SK-N-SH (cell line): ENCODE results near the gene FHOD3. TPM values are rescaled to one million over a fixed set of nuclear protein-coding genes. Genes with fewer than 3 reads are reported as not detected.

Experiments used
- CTCF ChIA-PET: fragments of 300-600, 350-600 bp; formaldehyde crosslinking; extraction: SDS; loops from one replicate; lab custom pipeline; 2021; lab: Yijun Ruan, JAX
- POLR2A ChIA-PET: fragments of 350-600 bp; sonication (Branson Sonifier 250); formaldehyde crosslinking; extraction: SDS; loops from one replicate; lab custom pipeline; 2020; ENCODE audit warnings: antibody characterized with exemption, inconsistent platforms; lab: Yijun Ruan, JAX
- DNase-seq: peaks from one replicate; pipeline ENCODE4 v3.0.0; 2012
- H2AFZ ChIP-seq: fragments of 200-600 bp; sonication (generic); 2 replicates; pipeline ENCODE4 v1.8.1; 2016; ENCODE audit warnings: antibody characterized with exemption, mild to moderate bottlenecking, low read depth
- H3F3A ChIP-seq: fragments of 200-600 bp; sonication (generic); replicated peaks from 2 replicates; pipeline ENCODE3; 2016; ENCODE audit warnings: antibody characterized with exemption, mild to moderate bottlenecking; ENCODE audit not compliant: insufficient read depth
- H3K27ac ChIP-seq, 2 experiments: fragments of 200-500 bp in 1 of 2; fragments of 200-600 bp in 1 of 2; sonication (Bioruptor generic) in 1 of 2; sonication (generic), shearing (Covaris generic) in 1 of 2; 2 replicates each; pipeline versions ENCODE4 v1.5.1 to v1.6.1; 2014 to 2016; ENCODE audit warnings: low read depth in 2 of 2, inconsistent platforms in 1 of 2, low read length in 1 of 2, mild to moderate bottlenecking in 1 of 2, mixed read lengths in 1 of 2
- H3K27me3 ChIP-seq: fragments of 200-600 bp; sonication (generic), shearing (Covaris generic); 2 replicates; pipeline ENCODE4 v1.6.1; 2016; ENCODE audit warnings: mixed run types; ENCODE audit not compliant: insufficient read depth
- H3K36me3 ChIP-seq, 2 experiments: fragments of 200-500 bp in 1 of 2; fragments of 200-600 bp in 1 of 2; sonication (Bioruptor generic) in 1 of 2; sonication (generic) in 1 of 2; replicated peaks in 1 of 2; 2 replicates each; pipeline versions ENCODE3 to v1.5.1; 2014 to 2016; ENCODE audit warnings: low read length in 1 of 2, mild to moderate bottlenecking in 1 of 2; ENCODE audit not compliant: insufficient read depth in 2 of 2, control insufficient read depth in 1 of 2
- H3K4me1 ChIP-seq, 2 experiments: fragments of 200-500 bp in 1 of 2; fragments of 200-600 bp in 1 of 2; sonication (Bioruptor generic) in 1 of 2; sonication (generic), shearing (Covaris generic) in 1 of 2; 2 replicates each; pipeline versions ENCODE4 v1.5.1 to v1.6.1; 2014 to 2016; ENCODE audit warnings: low read depth in 1 of 2, low read length in 1 of 2, mixed run types in 1 of 2; ENCODE audit not compliant: insufficient read depth in 2 of 2, control insufficient read depth in 1 of 2
- H3K4me2 ChIP-seq: fragments of 200-600 bp; sonication (generic), shearing (Covaris generic); 2 replicates; pipeline ENCODE4 v1.6.1; 2017; ENCODE audit warnings: mixed run types
- H3K4me3 ChIP-seq, 2 experiments: fragments of 200-500 bp in 1 of 2; fragments of 200-600 bp in 1 of 2; sonication (Bioruptor generic) in 1 of 2; sonication (generic), shearing (Covaris generic) in 1 of 2; 2 replicates each; pipeline versions ENCODE4 v1.5.1 to v1.8.1; 2014 to 2016; ENCODE audit warnings: low read depth in 2 of 2, inconsistent platforms in 1 of 2, low read length in 1 of 2, mild to moderate bottlenecking in 1 of 2, mixed read lengths in 1 of 2, moderate library complexity in 1 of 2
- H3K79me2 ChIP-seq: fragments of 200-600 bp; sonication (generic); 2 replicates; pipeline ENCODE4 v1.8.1; 2017; ENCODE audit warnings: mild to moderate bottlenecking; ENCODE audit not compliant: insufficient read depth
- H3K9ac ChIP-seq: fragments of 200-600 bp; sonication (generic); 2 replicates; pipeline ENCODE4 v1.6.1; 2017; ENCODE audit warnings: mixed run types
- H3K9me2 ChIP-seq: fragments of 200-600 bp; sonication (generic); 2 replicates; pipeline ENCODE4 v1.6.1; 2017; ENCODE audit warnings: mixed run types
- H3K9me3 ChIP-seq: fragments of 200-600 bp; sonication (generic); 2 replicates; pipeline ENCODE4 v1.6.1; 2017; ENCODE audit warnings: mixed run types, mild to moderate bottlenecking, moderate library complexity
- H4K20me1 ChIP-seq: fragments of 200-600 bp; sonication (generic); 2 replicates; pipeline ENCODE4 v1.6.1; 2017; ENCODE audit warnings: mild to moderate bottlenecking, mixed run types; ENCODE audit not compliant: insufficient read depth
- CHD2 ChIP-seq: fragments of 150-350 bp; IDR thresholded peaks from 2 replicates; pipeline ENCODE4 v1.6.1; 2018; ENCODE audit warnings: low read length; ENCODE audit not compliant: partially characterized antibody
- ELF1 ChIP-seq: IDR thresholded peaks from 2 replicates; pipeline ENCODE4 v1.4.0; 2012
- FOXJ3 ChIP-seq: sonication (generic); formaldehyde crosslinking; IDR thresholded peaks from 2 replicates; pipeline ENCODE4 v1.5.1; 2020; ENCODE audit warnings: mild to moderate bottlenecking, missing genetic modification reagents
- FOXM1 ChIP-seq: IDR thresholded peaks from 2 replicates; pipeline ENCODE4 v1.4.0; 2012; ENCODE audit warnings: low read depth, mild to moderate bottlenecking
- IRF3 ChIP-seq: fragments of 150-350 bp; IDR thresholded peaks from 2 replicates; pipeline ENCODE4 v1.6.1; 2016; ENCODE audit warnings: mild to moderate bottlenecking, low read depth, low read length
- JUND ChIP-seq: IDR thresholded peaks from 2 replicates; pipeline ENCODE4 v1.4.0; 2012
- NRF1 ChIP-seq: IDR thresholded peaks from 2 replicates; pipeline ENCODE4 v1.6.1; 2012; ENCODE audit warnings: low read depth, mild to moderate bottlenecking, low read length
- RAD21 ChIP-seq: IDR thresholded peaks from 2 replicates; pipeline ENCODE4 v1.6.1; 2012; ENCODE audit warnings: mild to moderate bottlenecking, low read length
- REST ChIP-seq: IDR thresholded peaks from 2 replicates; pipeline ENCODE4 v1.6.1; 2012; ENCODE audit warnings: mild to moderate bottlenecking, low read depth, low read length, moderate library complexity
- RFX5 ChIP-seq: IDR thresholded peaks from 2 replicates; pipeline ENCODE4 v1.6.1; 2012; ENCODE audit warnings: mild to moderate bottlenecking, improper control_type of control experiment, low read length
- SIN3A ChIP-seq: IDR thresholded peaks from 2 replicates; pipeline ENCODE4 v1.6.1; 2012; ENCODE audit warnings: low read depth, mild to moderate bottlenecking, low read length, moderate library complexity, borderline replicate concordance
- TCF12 ChIP-seq: IDR thresholded peaks from 2 replicates; pipeline ENCODE4 v1.4.0; 2012
- TEAD4 ChIP-seq: IDR thresholded peaks from 2 replicates; pipeline ENCODE4 v1.4.0; 2012; ENCODE audit warnings: mild to moderate bottlenecking, borderline replicate concordance; ENCODE audit not compliant: insufficient read depth
- WGBS: methylation state at CpG from one replicate; pipeline ENCODE4 v1.1.6; 2017; ENCODE audit warnings: low lambda C conversion rate; 5-methylcytosine and 5-hydroxymethylcytosine counted together
- polyA plus RNA-seq, 3 experiments: library from polyadenylated mRNA; depleted of rRNA; stranded (reverse); fragments of >200 nt; gene quantifications; 2 replicates each; pipeline ENCODE4 v1.2.3, GENCODE V29; 2012
- TF ChIP-seq, protein P1 (sequence below): fragments of 150-350 bp; IDR thresholded peaks from 2 replicates; pipeline ENCODE4 v1.6.1; 2017; ENCODE audit warnings: antibody characterized with exemption, low read length, low read depth, borderline replicate concordance
- TF ChIP-seq, protein P2 (sequence below): IDR thresholded peaks from 2 replicates; pipeline ENCODE4; 2012

Gene FHOD3
- polyA plus RNA-seq, 1 of the 3 experiments (the other 2 are of a cell fraction), result 10.9 TPM

DNA sequence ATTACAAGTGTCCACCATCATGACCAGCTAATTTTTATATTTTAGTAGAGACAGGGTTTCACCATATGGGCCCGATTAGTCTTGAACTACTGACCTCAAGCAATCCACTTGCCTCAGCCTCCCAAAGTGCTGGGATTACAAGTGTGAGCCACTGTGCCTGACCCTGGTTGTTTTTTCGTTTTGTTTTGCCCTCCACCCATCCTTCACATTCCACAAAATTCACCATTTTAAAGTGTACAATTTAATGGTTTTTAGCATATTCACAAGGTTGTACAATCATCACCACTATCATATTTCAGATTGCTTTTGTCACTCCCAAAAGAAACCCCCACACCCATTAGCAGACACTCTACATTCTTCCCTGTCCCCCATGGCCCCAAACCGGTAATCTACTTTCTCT is 316.3 kb downstream of the FHOD3 start:
- no peak overlapping the region for H3K4me3 ChIP-seq
- H3K79me2 ChIP-seq, result no peaks in the 10 kb centered on the region
- POLR2A ChIA-PET, result no interaction called here
- H3K4me1 ChIP-seq, result peaks cover 0 to 7% of the 10 kb centered on the region in 2 experiments; a peak in 2 of 4 replicates
- 61% methylated on average over 3 of the region's 3 CpGs for WGBS
- no peaks in the 10 kb centered on the region for H3K9me3 ChIP-seq
- H3F3A ChIP-seq, result no peaks in the 10 kb centered on the region
- no peak overlapping the region for H3K9ac ChIP-seq
- H4K20me1 ChIP-seq, result no peaks in the 10 kb centered on the region
- H3K27me3 ChIP-seq, result no peaks in the 10 kb centered on the region
- TF ChIP-seq CHD2, result no peak
- TF ChIP-seq FOXJ3 (CRISPR knock-in tag), result no peak
- TF ChIP-seq TEAD4, result no peak
- TF ChIP-seq RAD21, result no peak
- no peak for TF ChIP-seq REST
- TF ChIP-seq NRF1, result no peak
- TF ChIP-seq TCF12, result no peak
- no peak for TF ChIP-seq ELF1
- no peak for TF ChIP-seq JUND
- TF ChIP-seq, protein P1, sequence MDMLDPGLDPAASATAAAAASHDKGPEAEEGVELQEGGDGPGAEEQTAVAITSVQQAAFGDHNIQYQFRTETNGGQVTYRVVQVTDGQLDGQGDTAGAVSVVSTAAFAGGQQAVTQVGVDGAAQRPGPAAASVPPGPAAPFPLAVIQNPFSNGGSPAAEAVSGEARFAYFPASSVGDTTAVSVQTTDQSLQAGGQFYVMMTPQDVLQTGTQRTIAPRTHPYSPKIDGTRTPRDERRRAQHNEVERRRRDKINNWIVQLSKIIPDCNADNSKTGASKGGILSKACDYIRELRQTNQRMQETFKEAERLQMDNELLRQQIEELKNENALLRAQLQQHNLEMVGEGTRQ, result no peak
- TF ChIP-seq FOXM1, result no peak
- TF ChIP-seq, protein P2, sequence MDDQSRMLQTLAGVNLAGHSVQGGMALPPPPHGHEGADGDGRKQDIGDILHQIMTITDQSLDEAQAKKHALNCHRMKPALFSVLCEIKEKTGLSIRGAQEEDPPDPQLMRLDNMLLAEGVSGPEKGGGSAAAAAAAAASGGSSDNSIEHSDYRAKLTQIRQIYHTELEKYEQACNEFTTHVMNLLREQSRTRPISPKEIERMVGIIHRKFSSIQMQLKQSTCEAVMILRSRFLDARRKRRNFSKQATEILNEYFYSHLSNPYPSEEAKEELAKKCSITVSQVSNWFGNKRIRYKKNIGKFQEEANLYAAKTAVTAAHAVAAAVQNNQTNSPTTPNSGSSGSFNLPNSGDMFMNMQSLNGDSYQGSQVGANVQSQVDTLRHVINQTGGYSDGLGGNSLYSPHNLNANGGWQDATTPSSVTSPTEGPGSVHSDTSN, result no peak
- no peak for TF ChIP-seq IRF3
- TF ChIP-seq RFX5, result no peak
- no peak for TF ChIP-seq SIN3A
- no peaks in the 10 kb centered on the region for H3K9me2 ChIP-seq
- H3K4me2 ChIP-seq, result no peak overlapping the region
- no peak overlapping the region for H2AFZ ChIP-seq
- H3K27ac ChIP-seq, result no peak overlapping the region
- DNase-seq, result no peak
- CTCF ChIA-PET, result no interaction called here
- H3K36me3 ChIP-seq, result peaks cover 0 to 9% of the 10 kb centered on the region in 2 experiments
